Dermis microvascular lymphatic vessel endothelial cell (primary cell): ENCODE data around the gene SDK1. TPM values are rescaled to one million over a fixed set of nuclear protein-coding genes. Genes with fewer than 3 reads are reported as not detected.

Experiments used
- DNase-seq, 2 donors: peaks; one replicate each; pipeline versions ENCODE4 v3.0.0 to v3.0.0-alpha.2; 2010; ENCODE audit warnings: low read depth in 2 of 2
- total RNA-seq: library from RNA; depleted of rRNA; stranded (reverse); fragments of >200 nt; gene quantifications from 2 replicates; pipeline ENCODE4 v1.2.1, GENCODE V29; 2014

SDK1 gene
- total RNA-seq, 1 donor from 2014 or later = 0.39 TPM

- DNase-seq = no peak
Measured at GRCh38 chr7:4147926-4148620, 847.0 kb downstream of the SDK1 start.

GRCh38 chr7:4149236-4149635 lies 848.2 kb downstream of the SDK1 start:
- no peak for DNase-seq

DNA sequence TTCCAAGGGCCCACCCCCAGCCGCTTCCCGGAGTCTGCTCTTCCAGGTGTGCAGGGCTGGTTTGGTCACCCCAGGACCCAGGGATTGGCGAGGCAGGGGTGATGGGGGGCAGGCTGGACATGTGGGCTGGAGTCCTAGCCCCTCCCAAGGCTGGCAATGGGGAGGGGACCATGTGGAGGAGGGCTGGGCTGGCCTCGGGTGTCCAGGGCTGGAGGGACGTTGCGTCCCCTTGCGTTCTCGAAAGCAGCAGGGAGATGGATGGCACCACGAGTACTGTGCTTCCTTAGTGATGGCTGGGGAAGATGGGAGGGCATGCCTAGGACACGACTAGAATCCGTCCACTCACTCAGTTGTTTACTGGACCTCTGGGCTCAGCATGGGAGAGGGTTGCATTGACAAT lies 848.6 kb downstream of the SDK1 start:
- no peak for DNase-seq

- no peak for DNase-seq
Measured at GRCh38 chr7:4150731-4151130, 849.7 kb downstream of the SDK1 start.

DNA sequence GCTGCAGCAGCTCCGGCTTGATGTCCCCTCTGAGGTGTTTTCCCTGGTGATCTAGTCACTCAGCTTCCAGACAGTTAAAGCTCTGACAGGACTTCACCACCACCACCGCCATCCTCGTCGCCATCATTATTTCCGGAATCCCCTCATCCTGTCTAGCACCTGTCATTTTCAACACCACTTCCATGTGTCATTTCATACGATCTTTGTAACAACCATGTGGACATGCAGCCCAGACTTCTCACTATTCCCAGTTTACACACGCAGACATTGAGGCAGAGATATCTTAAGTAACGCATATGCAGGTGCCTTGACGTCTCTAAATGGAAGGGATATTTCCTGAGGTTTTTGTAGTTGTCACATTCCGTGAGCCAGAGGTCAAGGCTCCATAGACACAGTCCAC lies 850.5 kb downstream of the SDK1 start:
- DNase-seq = no peak

- no peak for DNase-seq
Measured at GRCh38 chr7:4151926-4152549, 851.0 kb downstream of the SDK1 start.

GRCh38 chr7:4154882-4155535 lies 854.0 kb downstream of the SDK1 start:
- no peak for DNase-seq

- no peak for DNase-seq
Measured at GRCh38 chr7:4156190-4156589, 855.1 kb downstream of the SDK1 start.

DNA sequence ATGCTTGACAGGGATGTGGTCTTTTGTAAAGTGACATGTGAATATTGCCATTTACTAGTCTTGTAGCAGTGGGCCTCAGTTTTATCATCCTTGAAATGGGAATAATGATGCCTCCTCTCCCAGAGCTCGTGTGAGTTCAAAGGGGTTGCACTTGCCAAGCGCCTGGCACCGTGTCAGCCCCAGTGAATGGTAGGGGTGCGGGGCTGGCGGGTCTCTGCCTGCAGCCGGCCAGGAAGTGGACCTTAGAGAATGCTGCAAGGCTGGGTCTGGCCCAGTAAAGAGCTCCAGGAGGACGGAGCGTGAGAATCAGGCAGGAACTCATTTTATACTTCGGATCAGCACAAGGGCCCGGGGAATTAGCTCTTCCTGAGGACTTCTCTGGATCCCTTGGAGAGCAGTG lies 856.6 kb downstream of the SDK1 start:
- DNase-seq = no peak

- no peak for DNase-seq
Measured at GRCh38 chr7:4158441-4159153, 857.5 kb downstream of the SDK1 start.

DNA sequence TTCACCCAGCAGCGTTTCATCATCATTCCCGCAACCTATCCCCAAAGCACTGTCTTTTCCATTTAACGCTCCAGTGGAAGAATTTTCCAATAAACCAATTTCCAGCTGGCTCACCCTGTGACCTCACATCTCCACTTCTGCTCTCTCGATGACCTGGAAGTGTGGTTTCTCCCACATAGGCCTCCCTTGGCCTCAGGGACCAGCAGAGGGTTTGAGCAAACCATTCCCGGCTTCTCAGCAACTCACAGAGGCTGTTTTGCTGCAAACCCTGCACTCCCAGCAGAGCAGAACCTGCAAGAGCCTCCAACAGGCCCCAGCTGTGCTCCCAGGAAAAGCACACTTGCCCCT lies 858.1 kb downstream of the SDK1 start:
- DNase-seq = no peak

DNA sequence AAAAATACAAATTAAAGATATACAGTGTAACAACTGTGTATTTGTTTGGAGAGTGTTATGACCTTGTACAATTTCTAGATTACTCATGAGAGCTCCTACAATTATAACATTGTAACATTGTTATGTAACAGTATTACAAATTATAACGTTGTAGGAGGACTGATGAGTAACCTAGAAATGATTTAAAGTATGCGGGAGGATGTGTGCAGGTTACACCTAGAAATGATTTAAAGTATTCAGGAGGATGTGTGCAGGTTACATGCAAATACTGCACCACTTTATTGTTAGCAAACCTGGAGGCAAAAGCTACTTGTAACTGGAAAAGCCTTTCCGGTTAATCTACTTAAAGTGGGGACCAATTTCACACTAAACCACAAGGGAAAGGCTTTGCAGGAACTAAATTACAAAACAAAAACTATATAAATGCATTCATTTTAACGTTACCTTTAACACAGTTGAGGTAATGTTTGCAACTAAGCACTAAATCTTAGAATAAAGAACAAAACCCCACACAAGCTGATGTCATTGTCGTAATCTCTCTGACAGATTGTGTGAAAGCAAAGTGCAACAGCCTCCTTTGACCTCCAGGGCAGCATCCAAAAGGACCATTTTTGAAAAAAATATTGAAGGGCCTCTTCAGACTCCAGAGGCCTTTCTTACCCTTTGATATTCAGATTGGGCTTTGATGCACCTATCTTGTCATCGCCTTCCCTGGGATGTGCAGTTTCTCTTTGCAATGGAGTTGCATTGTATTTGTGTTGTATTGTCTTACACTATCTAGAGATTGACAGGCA lies 858.9 kb downstream of the SDK1 start:
- no peak for DNase-seq

- no peak for DNase-seq
Measured at GRCh38 chr7:4162884-4163564, 862.0 kb downstream of the SDK1 start.

DNA sequence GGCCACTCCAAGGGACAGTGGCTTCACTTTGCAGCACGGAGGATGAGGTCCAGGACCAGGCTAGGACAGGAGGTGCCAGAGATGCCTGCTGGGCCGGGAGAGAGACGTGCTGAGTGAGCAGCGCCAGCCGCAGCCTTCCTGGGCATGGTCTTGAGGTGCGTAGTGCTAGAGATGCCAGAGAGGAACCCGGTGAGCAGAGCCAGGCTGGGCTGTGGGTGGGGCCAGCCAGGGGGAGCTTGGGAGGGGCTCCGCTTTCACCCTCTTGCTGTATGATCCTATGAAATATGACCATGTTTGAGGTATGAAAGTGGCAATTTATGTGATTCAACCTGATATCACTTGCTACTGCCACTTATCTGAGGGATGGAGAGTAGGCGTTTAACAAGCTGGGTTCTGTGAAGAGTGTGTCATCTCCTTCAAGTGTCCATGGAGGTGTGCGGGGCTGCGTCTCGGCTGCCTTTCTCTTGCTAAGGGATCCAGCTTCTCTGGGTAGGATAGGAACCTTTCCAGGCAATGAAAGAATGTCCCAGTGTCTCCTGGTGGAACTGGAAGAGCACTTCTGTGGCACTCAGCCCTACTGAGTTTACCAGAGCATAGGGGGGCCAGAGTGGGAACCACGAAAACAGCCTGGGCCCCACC lies 862.6 kb downstream of the SDK1 start:
- no peak for DNase-seq

- DNase-seq = no peak
Measured at GRCh38 chr7:4164556-4164955, 863.5 kb downstream of the SDK1 start.

GRCh38 chr7:4166340-4166739 lies 865.3 kb downstream of the SDK1 start:
- no peak for DNase-seq

- DNase-seq = no peak
Measured at GRCh38 chr7:4166807-4167206, 865.8 kb downstream of the SDK1 start.

- no peak for DNase-seq
Measured at GRCh38 chr7:4167385-4167910, 866.4 kb downstream of the SDK1 start.

- DNase-seq = no peak
Measured at GRCh38 chr7:4168041-4168440, 867.0 kb downstream of the SDK1 start.

DNA sequence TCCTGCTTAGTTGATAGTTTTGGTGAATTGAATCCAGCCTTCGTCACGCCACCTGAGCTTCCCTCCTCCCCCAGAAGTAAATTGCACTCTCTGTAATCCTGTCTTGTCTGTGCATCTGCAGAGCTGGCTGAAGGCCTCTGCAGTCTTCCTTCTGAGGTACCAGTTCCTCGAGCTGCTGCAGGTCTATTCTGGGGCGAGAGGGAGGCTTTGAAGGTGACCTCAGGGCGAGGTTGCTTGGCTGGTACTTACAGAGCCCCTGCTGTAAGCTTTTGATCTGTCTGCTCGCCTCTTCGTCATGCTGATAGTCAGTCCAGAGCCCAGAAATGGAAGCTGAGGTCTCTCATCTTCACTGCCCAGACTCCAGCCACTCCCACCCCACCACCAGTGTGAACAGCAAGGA lies 867.5 kb downstream of the SDK1 start:
- DNase-seq = no peak
